ENCODE measurements around the gene HNRNPUL1. TPM values are rescaled to one million over a fixed set of nuclear protein-coding genes. Genes with fewer than 3 reads are reported as not detected.

The HNRNPUL1 gene
- total and polyA plus RNA-seq, 2 of the 8 experiments (the other 6 are each of a cell fraction or from before 2014, with no cell fraction given), result 99.5 to 264 TPM

DNA sequence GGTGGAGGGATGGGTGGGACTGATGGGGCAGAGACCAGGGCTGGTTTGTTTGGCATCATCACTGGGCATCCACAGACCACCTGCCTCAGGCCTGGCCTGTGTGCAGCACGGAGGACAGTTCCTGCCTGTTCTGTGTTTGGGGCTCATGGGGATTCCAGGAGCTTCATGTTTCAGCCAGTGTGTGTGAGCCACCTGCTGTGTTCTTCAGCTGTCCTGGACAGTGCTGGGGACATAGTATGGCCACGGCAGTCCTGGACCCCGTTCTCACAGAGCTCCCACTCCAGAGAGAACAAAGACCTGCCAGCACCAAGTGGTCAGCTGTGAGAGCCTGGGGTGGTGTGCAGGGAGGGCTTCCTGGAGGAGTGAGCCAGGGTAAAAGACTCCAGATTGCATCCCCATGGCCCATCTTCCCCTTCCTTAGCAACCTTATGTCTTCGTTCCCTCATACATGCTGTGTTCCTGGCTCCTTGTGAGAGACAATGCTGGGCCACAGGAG lies 43.8 kb downstream of the HNRNPUL1 start:
- no peak overlapping the region for H3K4me3 ChIP-seq (ENCODE audit: extremely low read depth in 1 of 4, insufficient read depth in 2 of 4, low read depth in 3 of 4, low read length in 4 of 4)
- H3K79me1 ChIP-seq (ENCODE audit: low read depth, low read length), result peaks cover 4% of the 10 kb centered on the region; the same call in 1 of the 2 replicates
- H3K18ac ChIP-seq (ENCODE audit: extremely low read depth, low read length), result peak overlapping the region; percentile 17; the same call in 1 of the 2 replicates
- peaks cover 7% of the 10 kb centered on the region for H3K23me2 ChIP-seq (ENCODE audit: low read depth, low read length)
- no peak overlapping the region for H3K14ac ChIP-seq (ENCODE audit: insufficient read length)
- TF ChIP-seq TBP (IDR thresholded peaks at IDR 0.05; ENCODE audit: low read depth, low read length), result no peak
- TF ChIP-seq POLR2AphosphoS5 (IDR thresholded peaks at IDR 0.05; ENCODE audit: low read depth, low read length), result peak; percentile 43; the same call in 1 of the 2 replicates
- POLR2A ChIA-PET (ENCODE audit: partially characterized antibody), result interaction anchor here (0.9 to 22.6 kb wide), 13 partner anchors 14 to 558 kb away, joined by 3 to 579 read pairs (median 5); partner anchors contain the start of genes ACTMAP, CYP2S1, HNRNPUL1 and TGFB1
- 84% methylated on average over 4 of the region's 4 CpGs; no CpG with 5 or more reads in 1 of the 2 experiments for WGBS, 2 experiments (ENCODE audit: extremely low coverage in 1 of 2, insufficient coverage in 1 of 2, insufficient read length in 1 of 2, insufficient replicate concordance in 2 of 2, low coverage in 1 of 2, low lambda C conversion rate in 2 of 2, missing lambda C conversion rate in 1 of 2)
- peaks cover 0 to 10% (median under 1%) of the 10 kb centered on the region in 4 experiments; a peak in 3 of 7 replicates for H3K4me1 ChIP-seq (replicated peaks in 1 of 4; ENCODE audit: control insufficient read depth in 3 of 4, insufficient read depth in 4 of 4, low read length in 3 of 4)
- no peak overlapping the region for H3K56ac ChIP-seq (replicated peaks; ENCODE audit: insufficient read length, low read depth, low read length)
- H2BK120ac ChIP-seq (replicated peaks; ENCODE audit: low read depth, low read length), result no peak overlapping the region
- no peak overlapping the region for H2BK15ac ChIP-seq (ENCODE audit: low read length)
- H2BK12ac ChIP-seq (ENCODE audit: low read depth, low read length), result no peak overlapping the region
- DNase-seq (ENCODE audit: low read depth in 1 of 2, low spot score in 2 of 2) (no peak), FAIRE-seq (no peak)
- no peak overlapping the region for H3K9ac ChIP-seq (replicated peaks in 1 of 4; ENCODE audit: extremely low read depth in 1 of 4, low read depth in 3 of 4, low read length in 3 of 4)
- no peak overlapping the region for H4K5ac ChIP-seq (ENCODE audit: insufficient read length, low read depth, low read length)
- H2AK5ac ChIP-seq (ENCODE audit: low read depth, low read length), result no peak overlapping the region
- no peak overlapping the region for H4K91ac ChIP-seq (replicated peaks; ENCODE audit: insufficient read length, low read length)
- no peaks in the 10 kb centered on the region for H3K9me3 ChIP-seq (ENCODE audit: insufficient read depth in 2 of 2, low read depth in 1 of 2, low read length in 1 of 2)
- H3K79me2 ChIP-seq (ENCODE audit: control insufficient read depth in 1 of 2, insufficient read depth in 2 of 2, low read length in 2 of 2), result peaks cover 0 to 8% of the 10 kb centered on the region in 2 experiments; a peak in 2 of 4 replicates
- H2BK5ac ChIP-seq (ENCODE audit: low read depth, low read length), result no peak overlapping the region
- peak overlapping the region in 1 of 2 experiments; percentile 27; a peak in 1 of 4 replicates for H3K4me2 ChIP-seq (ENCODE audit: insufficient read depth in 1 of 2, low read depth in 2 of 2, low read length in 2 of 2)
- H3K27me3 ChIP-seq (replicated peaks in 1 of 4; ENCODE audit: control insufficient read depth in 3 of 4, extremely low read depth in 1 of 4, insufficient read depth in 3 of 4, low read length in 3 of 4), result no peaks in the 10 kb centered on the region
- peak overlapping the region; percentile 51; the same call in 1 of the 2 replicates for H3K27ac ChIP-seq (ENCODE audit: low read depth, low read length)
- no peak overlapping the region for H3K23ac ChIP-seq (ENCODE audit: insufficient read length)
- peaks cover 33 to 46% (median 38%) of the 10 kb centered on the region in 4 experiments for H3K36me3 ChIP-seq (ENCODE audit: control insufficient read depth in 2 of 4, insufficient read depth in 4 of 4, low read length in 3 of 4)
- H2BK20ac ChIP-seq (ENCODE audit: low read length), result no peak overlapping the region
- H4K20me1 ChIP-seq (replicated peaks in 1 of 2; ENCODE audit: control insufficient read depth in 1 of 2, insufficient read depth in 2 of 2, low read length in 2 of 2), result peaks cover 0 to 15% of the 10 kb centered on the region in 2 experiments
- H2AFZ ChIP-seq (ENCODE audit: low read length), result no peak overlapping the region
- H4K8ac ChIP-seq (ENCODE audit: extremely low read depth, insufficient read depth, low read length), result no peak overlapping the region
- no peak overlapping the region for H3K4ac ChIP-seq (replicated peaks; ENCODE audit: insufficient read length, low read depth, low read length)
- CTCF ChIA-PET (ENCODE audit: partially characterized antibody), result interaction anchor here (0.6 to 7.3 kb wide), 22 partner anchors 11 to 555 kb away, joined by 3 to 63 read pairs (median 4); no protein-coding TSS in a partner anchor
